Inflammatory macrophage (primary cell): ENCODE results near the gene CEP120.

Source experiments
- DNase-seq, 2 donors: peaks; one replicate each; pipeline ENCODE4 v3.0.0-alpha.2; 2020 to 2022

CEP120 gene

GRCh38 chr5:123297866-123298265, 125.3 kb downstream of the CEP120 start:
- DNase-seq = no peak

DNA sequence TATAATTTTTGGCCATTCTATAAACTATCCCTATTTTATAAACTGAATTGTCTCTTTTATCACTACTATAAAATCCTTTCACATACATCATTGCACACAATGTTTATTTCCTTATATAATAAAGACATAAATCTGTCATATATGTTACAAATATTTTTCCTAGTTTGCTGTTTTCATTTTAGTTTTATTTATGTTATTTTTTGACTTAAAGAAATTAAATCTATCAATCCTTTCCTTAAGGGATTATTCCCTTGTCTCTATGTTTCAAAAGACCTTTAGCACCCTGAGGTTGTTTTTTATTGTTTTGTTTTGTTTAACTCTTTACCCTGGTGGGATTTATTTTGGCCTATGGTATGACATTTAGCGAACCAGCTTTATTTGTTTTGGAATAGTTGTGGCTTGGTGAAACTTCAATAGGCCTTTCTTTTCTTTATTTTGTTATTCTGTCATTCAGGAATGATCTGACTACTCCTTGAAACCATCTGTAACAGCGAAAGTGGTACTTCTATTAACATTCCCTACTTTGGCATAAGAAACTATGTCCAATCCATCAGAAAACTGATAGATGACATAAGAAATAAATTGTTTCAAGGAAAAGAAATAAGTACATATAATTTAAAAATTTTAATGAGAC, 125.9 kb downstream of the CEP120 start:
- no peak for DNase-seq
